Mesodermal cell (in vitro differentiated cells): Measurements from ENCODE around the gene CCIN.
A peak's percentile ranks its signal among the peaks of the same experiment; 100 is the strongest.

Source experiments
- H3K27ac ChIP-seq: 2 replicates; pipeline ENCODE4 v1.7.0; 2013; ENCODE audit warnings: mild to moderate bottlenecking, low read depth, low read length, moderate library complexity; ENCODE audit not compliant: severe bottlenecking
- H3K36me3 ChIP-seq: 2 replicates; pipeline ENCODE4 v1.7.1; 2013; ENCODE audit warnings: mild to moderate bottlenecking, low read length, moderate library complexity; ENCODE audit not compliant: control insufficient read depth, insufficient read depth
- H3K4me1 ChIP-seq: one replicate; pipeline ENCODE4 v1.7.1; 2013; ENCODE audit warnings: mild to moderate bottlenecking, low read length; ENCODE audit not compliant: insufficient read depth, control insufficient read depth, poor library complexity, severe bottlenecking
- H3K4me3 ChIP-seq: 2 replicates; pipeline ENCODE4 v1.7.0; 2013; ENCODE audit warnings: low read length, control low read depth, mild to moderate bottlenecking; ENCODE audit not compliant: insufficient read depth, poor library complexity, severe bottlenecking; ENCODE audit errors: extremely low read depth
- H3K9me3 ChIP-seq: 2 replicates; pipeline ENCODE4 v1.7.1; 2013; ENCODE audit warnings: mild to moderate bottlenecking, low read length, moderate library complexity; ENCODE audit not compliant: control insufficient read depth
- WGBS, 2 experiments: methylation state at CpG; one replicate each; pipeline ENCODE4 v1.1.5; 2013; ENCODE audit warnings: missing lambda C conversion rate in 2 of 2; ENCODE audit not compliant: insufficient coverage in 2 of 2; 5-methylcytosine and 5-hydroxymethylcytosine counted together

CCIN gene

GRCh38 chr9:36210722-36211121 lies 41.5 kb downstream of the CCIN start:
- Histone ChIP-seq H3K27ac (no peak overlapping the region), H3K36me3 (peaks cover 87% of the 10 kb centered on the region), H3K9me3 (no peaks in the 10 kb centered on the region), H3K4me1 (peaks cover 26% of the 10 kb centered on the region), H3K4me3 (no peak overlapping the region)
- WGBS, 2 experiments, result 92 to 97% methylated on average over 7 to 8 of the region's 8 CpGs

GRCh38 chr9:36211510-36211909 lies 42.3 kb downstream of the CCIN start:
- no peak overlapping the region for H3K4me3 ChIP-seq
- H3K27ac ChIP-seq, result peak overlapping the region; percentile 8
- no peaks in the 10 kb centered on the region for H3K9me3 ChIP-seq
- peaks cover 84% of the 10 kb centered on the region for H3K36me3 ChIP-seq
- 94 to 95% methylated on average over 4 to 7 of the region's 7 CpGs for WGBS, 2 experiments
- H3K4me1 ChIP-seq, result peaks cover 22% of the 10 kb centered on the region

GRCh38 chr9:36213387-36213786 lies 44.2 kb downstream of the CCIN start:
- H3K4me1 ChIP-seq, result peaks cover 4% of the 10 kb centered on the region
- no peak overlapping the region for H3K4me3 ChIP-seq
- H3K27ac ChIP-seq, result no peak overlapping the region
- no peaks in the 10 kb centered on the region for H3K9me3 ChIP-seq
- peaks cover 83% of the 10 kb centered on the region for H3K36me3 ChIP-seq
- WGBS, 2 experiments, result 93 to 98% methylated on average over 1 to 4 of the region's 4 CpGs

- Histone ChIP-seq H3K9me3 (no peaks in the 10 kb centered on the region), H3K36me3 (peaks cover 81% of the 10 kb centered on the region), H3K4me1 (peaks cover 2% of the 10 kb centered on the region), H3K4me3 (no peak overlapping the region), H3K27ac (peak overlapping the region; percentile 65)
- 100% methylated on average over 1 to 4 of the region's 4 CpGs for whole genome bisulfite sequencing, 2 experiments
Measured at GRCh38 chr9:36213989-36214388, 44.8 kb downstream of the CCIN start.

GRCh38 chr9:36214571-36214970 lies 45.4 kb downstream of the CCIN start:
- Histone ChIP-seq H3K4me1 (peaks cover 2% of the 10 kb centered on the region), H3K4me3 (no peak overlapping the region), H3K9me3 (no peaks in the 10 kb centered on the region), H3K27ac (peak overlapping the region; percentile 65), H3K36me3 (peaks cover 81% of the 10 kb centered on the region)

- no peak overlapping the region for H3K4me3 ChIP-seq
- peaks cover 2% of the 10 kb centered on the region for H3K9me3 ChIP-seq
- no peak overlapping the region for H3K27ac ChIP-seq
- WGBS, 2 experiments, result 81 to 87% methylated on average over 8 to 11 of the region's 13 CpGs
- H3K4me1 ChIP-seq, result peaks cover 2% of the 10 kb centered on the region
- peaks cover 82% of the 10 kb centered on the region for H3K36me3 ChIP-seq
Measured at GRCh38 chr9:36217256-36217968, 48.2 kb downstream of the CCIN start.

- H3K27ac ChIP-seq, result no peak overlapping the region
- 82 to 100% methylated on average over 2 to 4 of the region's 5 CpGs for WGBS, 2 experiments
- peaks cover 8% of the 10 kb centered on the region for H3K9me3 ChIP-seq
- H3K4me1 ChIP-seq, result peaks cover 2% of the 10 kb centered on the region
- peaks cover 82% of the 10 kb centered on the region for H3K36me3 ChIP-seq
- no peak overlapping the region for H3K4me3 ChIP-seq
Measured at GRCh38 chr9:36218011-36218410, 48.8 kb downstream of the CCIN start.

GRCh38 chr9:36218411-36218901 lies 49.3 kb downstream of the CCIN start:
- Histone ChIP-seq H3K36me3 (peaks cover 82% of the 10 kb centered on the region), H3K9me3 (peaks cover 8% of the 10 kb centered on the region), H3K4me1 (peaks cover 2% of the 10 kb centered on the region), H3K4me3 (no peak overlapping the region), H3K27ac (no peak overlapping the region)
- WGBS, 2 experiments, result 97% methylated on average over 6 to 7 of the region's 7 CpGs
